GM10266 (cell line): ENCODE measurements around the gene TBX15.
"Not testable (repeated sequence)": the region's sequence is repeated elsewhere in the genome, so short reads cannot be mapped to it uniquely, and the experiment has no call there.

ENCODE experiments used
- DNase-seq: peaks from one replicate; pipeline ENCODE4 v3.0.0; 2012; ENCODE audit errors: extremely low spot score
- CTCF ChIP-seq: IDR thresholded peaks from 2 replicates; pipeline ENCODE4 v1.5.1; 2012; ENCODE audit warnings: mild to moderate bottlenecking, low read depth; ENCODE audit not compliant: control insufficient read depth, insufficient read depth; ENCODE audit errors: missing control alignments

The TBX15 gene

DNA sequence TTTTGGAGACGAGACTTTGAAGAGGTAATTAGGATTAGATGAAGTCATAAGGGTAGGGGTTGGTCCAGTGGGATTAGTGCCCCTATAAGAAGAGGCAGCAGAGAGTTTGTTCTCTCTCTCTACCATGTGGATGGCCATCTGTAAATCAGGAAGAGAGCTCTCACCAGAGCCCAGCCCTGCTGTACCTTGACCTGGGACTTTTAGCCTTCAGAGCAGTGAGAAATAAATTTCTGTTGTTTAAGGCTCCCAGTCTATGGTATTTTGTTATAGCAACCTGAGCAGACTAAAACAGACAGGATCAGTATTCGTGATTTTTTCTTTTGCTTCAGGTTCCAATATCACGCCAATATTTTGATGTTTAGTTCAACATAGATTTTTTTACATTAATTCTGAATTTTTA, 30.0 kb downstream of the TBX15 start:
- no peak for DNase-seq
- no peak for TF ChIP-seq CTCF

- DNase-seq: not testable (repeated sequence)
Observed at GRCh38 chr1:118957579-118957978, 30.6 kb downstream of the TBX15 start.

DNA sequence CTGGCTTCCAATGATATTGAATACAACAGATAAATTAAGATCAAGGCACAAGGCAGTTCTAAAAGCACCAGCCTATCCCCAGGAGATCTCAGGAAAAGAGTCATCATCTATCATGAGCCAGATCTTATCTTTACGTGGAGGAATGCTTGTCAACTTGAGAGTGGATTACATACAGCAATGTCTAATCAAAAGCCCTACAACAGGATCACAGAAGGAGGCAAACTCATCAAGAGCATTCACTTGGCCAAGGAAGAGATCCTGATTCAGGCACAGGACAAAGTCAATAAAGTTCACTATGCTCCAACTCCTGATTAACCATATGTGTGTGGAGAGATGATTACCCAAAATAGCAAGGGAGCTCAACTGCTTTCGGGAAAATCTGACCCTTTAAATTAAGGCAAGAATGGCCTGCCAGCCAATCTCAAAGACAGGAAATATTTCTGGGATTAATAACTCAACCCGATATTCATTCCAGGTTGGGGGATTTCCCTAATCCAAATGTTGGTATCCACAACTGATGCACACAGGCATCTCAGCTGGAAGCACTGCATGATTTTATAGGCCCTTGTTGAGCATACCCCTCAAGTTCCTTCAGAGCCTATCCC, 33.7 kb downstream of the TBX15 start:
- TF ChIP-seq CTCF: no peak
- no peak for DNase-seq

- DNase-seq: no peak
- no peak for TF ChIP-seq CTCF
Observed at GRCh38 chr1:118951270-118951936, 36.7 kb downstream of the TBX15 start.

DNA sequence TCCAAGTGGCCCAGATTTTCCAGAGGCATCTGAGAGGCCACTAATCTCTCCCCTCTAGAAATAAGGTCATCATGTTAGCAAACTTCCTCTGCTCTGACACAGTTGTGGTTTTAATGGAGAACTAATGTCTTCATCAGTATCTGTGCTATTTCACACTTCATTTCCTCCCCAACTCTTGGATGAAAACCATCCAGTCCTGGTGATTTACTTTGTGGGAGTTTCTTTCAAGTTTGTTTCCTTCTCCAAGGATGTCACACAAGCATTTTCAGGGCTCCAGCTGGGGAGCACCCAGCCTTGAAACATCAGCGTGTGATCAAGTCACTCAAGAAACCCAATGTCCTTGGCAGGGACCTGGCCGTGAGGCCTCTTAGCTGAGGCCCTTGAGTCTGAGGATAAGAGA, 38.8 kb downstream of the TBX15 start:
- no peak for DNase-seq
- TF ChIP-seq CTCF: no peak

DNA sequence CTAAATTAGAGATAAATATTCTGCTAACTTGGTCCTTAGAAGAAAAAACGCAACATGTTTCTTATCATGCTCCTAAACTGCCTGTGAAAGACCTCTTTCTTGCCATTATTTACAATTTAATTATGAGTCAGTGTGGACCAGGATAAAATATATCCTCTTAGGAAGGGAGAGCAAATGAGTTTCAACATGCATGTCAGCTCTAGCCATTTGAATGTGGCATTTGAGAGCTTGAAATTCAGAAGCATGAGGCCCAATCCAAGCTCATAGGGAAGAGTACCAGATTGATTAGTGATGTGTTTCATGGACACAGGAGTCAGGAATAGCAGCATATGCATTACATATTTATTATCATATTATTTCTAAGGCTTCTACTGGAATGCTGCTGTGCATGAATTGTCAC, 39.3 kb downstream of the TBX15 start:
- DNase-seq: no peak
- no peak for TF ChIP-seq CTCF

DNA sequence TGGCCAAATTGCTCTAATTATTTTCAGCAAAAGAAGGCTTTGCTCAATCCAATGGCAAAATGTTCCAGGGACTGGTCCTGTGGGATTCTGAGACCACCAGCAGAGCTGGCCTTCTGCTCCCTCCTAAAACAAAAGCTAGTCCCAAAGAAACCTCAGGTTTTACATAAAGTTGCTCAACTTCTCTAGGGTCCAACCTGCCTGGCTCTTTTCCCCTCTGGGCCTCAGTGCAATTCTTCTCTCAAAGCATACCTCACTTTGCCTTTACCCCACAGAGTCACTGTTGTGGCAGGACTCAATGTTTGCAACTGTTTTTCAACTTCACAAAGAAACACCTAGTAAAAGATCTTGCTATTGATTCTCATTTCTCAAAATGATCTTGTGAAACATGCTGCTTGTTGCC, 39.8 kb downstream of the TBX15 start:
- TF ChIP-seq CTCF: no peak
- no peak for DNase-seq
